Natural killer cell (primary cell): ENCODE results near the gene SNAPIN. TPM values are rescaled to one million over a fixed set of nuclear protein-coding genes. Genes with fewer than 3 reads are reported as not detected.

Source experiments
- ATAC-seq, 3 donors: fragments of 150-1000 bp in 2 of 3; fragments of 200-7000 bp in 1 of 3; cut with Tn5 transposase; 1 replicate in 1 of 3; 2 replicates in 2 of 3; pipeline ENCODE4 v1.10.0; 2021; ENCODE audit warnings: mild to moderate bottlenecking in 2 of 3, moderate library complexity in 2 of 3
- DNase-seq, 2 donors: peaks; one replicate each; pipeline versions ENCODE4 v3.0.0 to v3.0.0-alpha.2; 2013 to 2021; ENCODE audit warnings: mixed read lengths in 1 of 2
- H3K27ac ChIP-seq: one replicate; pipeline ENCODE4 v1.5.1; 2013; ENCODE audit warnings: mild to moderate bottlenecking, low read length
- H3K27me3 ChIP-seq: one replicate; pipeline ENCODE4 v1.6.1; 2013; ENCODE audit warnings: low read length; ENCODE audit not compliant: control insufficient read depth, insufficient read depth
- H3K36me3 ChIP-seq: one replicate; pipeline ENCODE4 v1.6.1; 2013; ENCODE audit warnings: low read length; ENCODE audit not compliant: control insufficient read depth, insufficient read depth
- H3K4me1 ChIP-seq: one replicate; pipeline ENCODE4 v1.6.1; 2013; ENCODE audit warnings: low read length; ENCODE audit not compliant: control insufficient read depth, insufficient read depth
- H3K4me3 ChIP-seq: one replicate; pipeline ENCODE4 v1.5.1; 2013; ENCODE audit warnings: low read length
- H3K9me3 ChIP-seq: one replicate; pipeline ENCODE4 v1.6.1; 2013; ENCODE audit warnings: low read length; ENCODE audit not compliant: control insufficient read depth, insufficient read depth
- H3K27ac Mint-ChIP-seq, 2 donors: one replicate each; pipeline ENCODE4 v1.8.0; 2022; ENCODE audit warnings: mild to moderate bottlenecking in 2 of 2, mixed read lengths in 2 of 2, moderate library complexity in 1 of 2
- H3K27me3 Mint-ChIP-seq, 2 donors: one replicate each; pipeline ENCODE4 v1.8.0; 2022; ENCODE audit warnings: low read depth in 2 of 2, mixed read lengths in 2 of 2
- H3K36me3 Mint-ChIP-seq: one replicate; pipeline ENCODE4 v1.8.0; 2022; ENCODE audit warnings: mixed read lengths
- H3K4me1 Mint-ChIP-seq, 2 donors: one replicate each; pipeline ENCODE4 v1.8.0; 2022; ENCODE audit warnings: mixed read lengths in 2 of 2
- H3K4me3 Mint-ChIP-seq: one replicate; pipeline ENCODE4 v1.8.0; 2022; ENCODE audit warnings: mild to moderate bottlenecking, moderate library complexity, mixed read lengths
- H3K9me3 Mint-ChIP-seq, 2 donors: one replicate each; pipeline ENCODE4 v1.8.0; 2022; ENCODE audit warnings: mixed read lengths in 2 of 2
- CTCF ChIP-seq: fragments of 200-600 bp; IDR thresholded peaks from one replicate; pipeline ENCODE4 v1.8.0; 2022; ENCODE audit warnings: antibody characterized with exemption
- WGBS: methylation state at CpG from one replicate; pipeline ENCODE4 v1.1.7; 2013; ENCODE audit warnings: missing lambda C conversion rate; ENCODE audit not compliant: insufficient coverage; 5-methylcytosine and 5-hydroxymethylcytosine counted together
- intact Hi-C: fragments of 100-400 bp; cut with micrococcal nuclease; formaldehyde crosslinking; loops from one replicate; pipeline ENCODE4 v1.14.2; 2022
- total RNA-seq, 4 donors: library from RNA; stranded (reverse); fragments of 120-200 nt in 1 of 4; gene quantifications; one replicate each; pipeline versions ENCODE4 v1.2.3 to v1.2.4, GENCODE V29; 2013 to 2022

Gene SNAPIN
- total RNA-seq: 10 to 100 TPM; 21.0 to 25.5 (median 23.5) TPM
- 34.7 TPM for total RNA-seq (2013)

GRCh38 chr1:153658400-153659174, at the start of gene SNAPIN:
Gene SNAPIN (plus strand): TSS chr1:153658703. CDS start chr1:153658744, 41 bp downstream.
- Histone ChIP-seq H3K4me1 (peaks cover 18% of the 10 kb centered on the region), H3K27me3 (no peaks in the 10 kb centered on the region), H3K36me3 (peaks cover 31% of the 10 kb centered on the region), H3K4me3 (peak within 1 kb of the TSS; percentile 73), H3K9me3 (no peaks in the 10 kb centered on the region), H3K27ac (peak within 1 kb of the TSS; percentile 76)
- Mint-ChIP-seq H3K9me3 (no peaks in the 10 kb centered on the region), H3K36me3 (no peaks in the 10 kb centered on the region), H3K4me1 (peaks cover 7 to 13% of the 10 kb centered on the region in 2 donors), H3K27ac (peak within 1 kb of the TSS; percentile 79 to 93), H3K4me3 (peak within 1 kb of the TSS; percentile 92), H3K27me3 (no peaks in the 10 kb centered on the region)
- intact Hi-C loops: loop anchor here (1.0 kb wide), 1 partner anchor 13 kb away; no protein-coding TSS in a partner anchor
- ATAC-seq (peak; percentile 97 to 98 (median 97)), DNase-seq (peak; percentile 86 to 91)
- no peak for TF ChIP-seq CTCF
- WGBS: 3% methylated on average over 53 of the region's 53 CpGs

GRCh38 chr1:153608742-153609584, 49.5 kb upstream of the SNAPIN start:
- WGBS: 89% methylated on average over 19 of the region's 19 CpGs
- DNase-seq (no peak), ATAC-seq (no peak)
- H3K27ac Mint-ChIP-seq: no peak overlapping the region
- H3K4me1 ChIP-seq: peaks cover 3% of the 10 kb centered on the region
- TF ChIP-seq CTCF: no peak
- peaks cover 0 to 5% of the 10 kb centered on the region in 2 donors for H3K27me3 Mint-ChIP-seq
- H3K27me3 ChIP-seq: no peaks in the 10 kb centered on the region
- no peak overlapping the region for H3K4me3 ChIP-seq
- H3K9me3 ChIP-seq: no peaks in the 10 kb centered on the region
- H3K4me3 Mint-ChIP-seq: no peak overlapping the region
- no peaks in the 10 kb centered on the region for H3K36me3 ChIP-seq
- no peak overlapping the region for H3K27ac ChIP-seq
- H3K9me3 Mint-ChIP-seq: no peaks in the 10 kb centered on the region
- intact Hi-C loops: no loop called here
- no peaks in the 10 kb centered on the region for H3K36me3 Mint-ChIP-seq
- H3K4me1 Mint-ChIP-seq: no peaks in the 10 kb centered on the region

DNA sequence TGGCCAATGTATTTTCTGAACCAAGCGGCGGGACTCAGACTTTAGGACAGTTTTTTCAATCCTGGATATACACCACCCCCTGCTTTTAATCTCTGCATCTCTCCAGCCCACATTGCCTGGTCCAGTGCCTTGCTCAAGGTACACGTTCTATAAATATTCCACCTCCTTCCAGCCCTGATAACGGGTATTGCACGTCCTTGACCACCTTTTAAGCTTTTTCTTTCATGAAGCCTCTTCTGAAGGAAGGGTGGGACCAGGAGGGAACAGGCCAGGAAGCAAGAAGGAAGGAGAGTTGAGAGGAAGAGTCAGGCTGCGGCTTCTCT, 49.0 kb upstream of the SNAPIN start:
- Histone ChIP-seq H3K27ac (no peak overlapping the region), H3K27me3 (no peaks in the 10 kb centered on the region), H3K9me3 (no peaks in the 10 kb centered on the region), H3K4me1 (peaks cover 3% of the 10 kb centered on the region), H3K4me3 (no peak overlapping the region), H3K36me3 (no peaks in the 10 kb centered on the region)
- no peak for ATAC-seq
- H3K36me3 Mint-ChIP-seq: no peaks in the 10 kb centered on the region
- no peak for TF ChIP-seq CTCF
- peaks cover 0 to 5% of the 10 kb centered on the region in 2 donors for H3K27me3 Mint-ChIP-seq
- 86% methylated on average over 6 of the region's 6 CpGs for WGBS
- no peak overlapping the region for H3K4me3 Mint-ChIP-seq
- H3K4me1 Mint-ChIP-seq: no peaks in the 10 kb centered on the region
- DNase-seq: no peak
- H3K27ac Mint-ChIP-seq: no peak overlapping the region
- intact Hi-C loops: no loop called here
- no peaks in the 10 kb centered on the region for H3K9me3 Mint-ChIP-seq
